A549 (cell line): ENCODE measurements around the gene PGAP3. TPM values are rescaled to one million over a fixed set of nuclear protein-coding genes. Genes with fewer than 3 reads are reported as not detected.

Experiments
- ATAC-seq, 2 experiments: fragments of 200-7000 bp in 1 of 2; fragments of >200 bp in 1 of 2; cut with Nextera tagmentation in 1 of 2; cut with Tn5 transposase in 1 of 2; 3 replicates each; pipeline versions ENCODE4 v1.8.0 to v1.9.1; 2018 to 2020; ENCODE audit warnings: mild to moderate bottlenecking in 1 of 2, moderate library complexity in 1 of 2
- CTCF ChIA-PET: fragments of 300-600 bp; sonication (Branson Sonifier 250); formaldehyde crosslinking; extraction: SDS; loops from one replicate; lab custom pipeline; 2021; ENCODE audit warnings: antibody characterized with exemption, inconsistent platforms; lab: Yijun Ruan, JAX
- POLR2A ChIA-PET: fragments of 350-600 bp; formaldehyde crosslinking; extraction: SDS; loops from one replicate; lab custom pipeline; 2021; ENCODE audit warnings: antibody characterized with exemption, inconsistent platforms; lab: Yijun Ruan, JAX
- DNase-seq, 2 experiments: peaks; one replicate each; pipeline versions ENCODE4 v3.0.0 to v3.0.0-alpha.2; 2011 to 2016; ENCODE audit warnings: low read depth in 1 of 2, low spot score in 1 of 2
- FAIRE-seq: peaks from 2 replicates; lab custom pipeline; 2011; peaks lifted over from hg19 to GRCh38; lab: Jason Lieb, UNC
- H3K27ac ChIP-seq, 2 experiments: fragments of >200 bp; sonication (Bioruptor Twin); formaldehyde crosslinking; 3 replicates each; pipeline ENCODE4 v1.5.1; 2016 to 2017
- H3K4me1 ChIP-seq: fragments of >200 bp; sonication (Bioruptor Twin); formaldehyde crosslinking; 3 replicates; pipeline ENCODE4 v1.6.1; 2016
- H3K4me2 ChIP-seq: fragments of >200 bp; sonication (Bioruptor Twin); formaldehyde crosslinking; 3 replicates; pipeline ENCODE4 v1.6.1; 2016
- H3K4me3 ChIP-seq: fragments of >200 bp; sonication (Bioruptor Twin); formaldehyde crosslinking; 3 replicates; pipeline ENCODE4 v1.5.1; 2016
- H3K9me3 ChIP-seq: fragments of >200 bp; sonication (Bioruptor Twin); formaldehyde crosslinking; 3 replicates; pipeline ENCODE4 v1.6.1; 2016
- CBX2 ChIP-seq: fragments of 200-600 bp; sonication (generic); IDR thresholded peaks from 2 replicates; pipeline ENCODE4 v1.6.1; 2016; ENCODE audit warnings: low read depth, mild to moderate bottlenecking, borderline replicate concordance
- CEBPB ChIP-seq, 2 experiments: fragments of >200 bp in 1 of 2; sonication (Bioruptor Twin) in 1 of 2; formaldehyde crosslinking in 1 of 2; IDR thresholded peaks; 2 replicates each; pipeline ENCODE4 v1.6.1; 2012 to 2016
- EP300 ChIP-seq, 2 experiments: fragments of >200 bp; sonication (Bioruptor Twin); formaldehyde crosslinking; IDR thresholded peaks; 2 replicates in 1 of 2; 3 replicates in 1 of 2; pipeline ENCODE4 v1.6.1; 2016 to 2017
- ESRRA ChIP-seq: fragments of 150-350 bp; IDR thresholded peaks from 2 replicates; pipeline ENCODE4 v1.6.1; 2014; ENCODE audit warnings: mild to moderate bottlenecking, low read length, borderline replicate concordance
- FOSL2 ChIP-seq, 2 experiments: fragments of 450-650 bp in 1 of 2; fragments of >200 bp in 1 of 2; sonication (Bioruptor Twin) in 1 of 2; formaldehyde crosslinking; IDR thresholded peaks; 2 replicates each; pipeline versions ENCODE4 v1.5.0 to v1.6.1; 2016 to 2020; ENCODE audit warnings: mild to moderate bottlenecking in 1 of 2, moderate library complexity in 1 of 2
- GATA3 ChIP-seq: IDR thresholded peaks from 2 replicates; pipeline ENCODE4 v1.6.1; 2012; ENCODE audit warnings: borderline replicate concordance
- HOXB13 ChIP-seq: fragments of 250-450 bp; sonication (Bioruptor Pico); IDR thresholded peaks from 2 replicates; pipeline ENCODE4 v1.5.0; 2020; ENCODE audit warnings: low read depth, mild to moderate bottlenecking, moderate library complexity
- HOXB5 ChIP-seq: fragments of 250-450 bp; sonication (Bioruptor Pico); IDR thresholded peaks from 2 replicates; pipeline ENCODE4 v1.5.0; 2020; ENCODE audit warnings: mild to moderate bottlenecking, moderate library complexity
- NR3C1 ChIP-seq: fragments of >200 bp; sonication (Bioruptor Twin); formaldehyde crosslinking; IDR thresholded peaks from 3 replicates; pipeline ENCODE4 v1.6.1; 2017
- POLR2AphosphoS2 ChIP-seq: conservative IDR thresholded peaks from 2 replicates; pipeline ENCODE4 v1.6.1; 2012; ENCODE audit warnings: low read length, improper control_type of control experiment, inconsistent platforms
- RFX5 ChIP-seq: fragments of 450-650 bp; IDR thresholded peaks from 2 replicates; pipeline ENCODE4 v1.7.1; 2014; ENCODE audit warnings: antibody characterized with exemption, mild to moderate bottlenecking, moderate library complexity
- SREBF2 ChIP-seq: fragments of 450-650 bp; IDR thresholded peaks from 2 replicates; pipeline ENCODE4 v1.6.1; 2014; ENCODE audit warnings: mild to moderate bottlenecking, moderate library complexity
- TP53 ChIP-seq: fragments of 250-450 bp; sonication (Bioruptor Pico); IDR thresholded peaks from 2 replicates; pipeline ENCODE4 v1.5.0; 2021; ENCODE audit warnings: mild to moderate bottlenecking, moderate library complexity
- ZC3H11A ChIP-seq: fragments of 450-650 bp; IDR thresholded peaks from 2 replicates; pipeline ENCODE4 v1.6.1; 2014; ENCODE audit warnings: antibody characterized with exemption, mild to moderate bottlenecking
- ZNF302 ChIP-seq: fragments of 250-450 bp; sonication (Bioruptor Pico); IDR thresholded peaks from 2 replicates; pipeline ENCODE4 v1.9.0; 2021; ENCODE audit warnings: inconsistent platforms, mild to moderate bottlenecking, moderate library complexity
- ZSCAN20 ChIP-seq: fragments of 250-450 bp; sonication (Bioruptor Pico); IDR thresholded peaks from 2 replicates; pipeline ENCODE4 v1.8.0; 2022; ENCODE audit warnings: mild to moderate bottlenecking, moderate library complexity
- whole genome bisulfite sequencing: methylation state at CpG from one replicate; pipeline ENCODE4 v1.1.6; 2017; ENCODE audit errors: missing lambda C conversion rate; 5-methylcytosine and 5-hydroxymethylcytosine counted together
- polyA plus RNA-seq, 4 experiments: library from polyadenylated mRNA; depleted of rRNA in 3 of 4; stranded (reverse); fragments of >200 nt; fragmentation: RNase III in 1 of 4; extraction: RNeasy Plus Mini Kit Qiagen cat#74134 plus additional on column Dnase treatment in 1 of 4; gene quantifications; 2 replicates in 3 of 4; 3 replicates in 1 of 4; pipeline ENCODE4 v1.2.3, GENCODE V29; 2011 to 2017
- TF ChIP-seq, protein P1 (sequence below): IDR thresholded peaks from 2 replicates; pipeline ENCODE4 v1.6.1; 2012
- TF ChIP-seq, protein P2 (sequence below): fragments of >200 bp; sonication (Bioruptor Twin); formaldehyde crosslinking; IDR thresholded peaks from 3 replicates; pipeline ENCODE4 v1.6.1; 2016
- TF ChIP-seq, protein P3 (sequence below): fragments of 200-600 bp; sonication (generic); IDR thresholded peaks from 2 replicates; pipeline ENCODE4 v1.6.1; 2016; ENCODE audit warnings: antibody characterized with exemption, mild to moderate bottlenecking, moderate library complexity
- TF ChIP-seq, protein P4 (sequence below): fragments of 450-650 bp; IDR thresholded peaks from 2 replicates; pipeline ENCODE4 v1.6.1; 2014; ENCODE audit warnings: antibody characterized with exemption

Gene PGAP3
- polyA plus RNA-seq, 2 of the 4 experiments (the other 2 are of a cell fraction): 7.3 to 8.5 TPM

DNA sequence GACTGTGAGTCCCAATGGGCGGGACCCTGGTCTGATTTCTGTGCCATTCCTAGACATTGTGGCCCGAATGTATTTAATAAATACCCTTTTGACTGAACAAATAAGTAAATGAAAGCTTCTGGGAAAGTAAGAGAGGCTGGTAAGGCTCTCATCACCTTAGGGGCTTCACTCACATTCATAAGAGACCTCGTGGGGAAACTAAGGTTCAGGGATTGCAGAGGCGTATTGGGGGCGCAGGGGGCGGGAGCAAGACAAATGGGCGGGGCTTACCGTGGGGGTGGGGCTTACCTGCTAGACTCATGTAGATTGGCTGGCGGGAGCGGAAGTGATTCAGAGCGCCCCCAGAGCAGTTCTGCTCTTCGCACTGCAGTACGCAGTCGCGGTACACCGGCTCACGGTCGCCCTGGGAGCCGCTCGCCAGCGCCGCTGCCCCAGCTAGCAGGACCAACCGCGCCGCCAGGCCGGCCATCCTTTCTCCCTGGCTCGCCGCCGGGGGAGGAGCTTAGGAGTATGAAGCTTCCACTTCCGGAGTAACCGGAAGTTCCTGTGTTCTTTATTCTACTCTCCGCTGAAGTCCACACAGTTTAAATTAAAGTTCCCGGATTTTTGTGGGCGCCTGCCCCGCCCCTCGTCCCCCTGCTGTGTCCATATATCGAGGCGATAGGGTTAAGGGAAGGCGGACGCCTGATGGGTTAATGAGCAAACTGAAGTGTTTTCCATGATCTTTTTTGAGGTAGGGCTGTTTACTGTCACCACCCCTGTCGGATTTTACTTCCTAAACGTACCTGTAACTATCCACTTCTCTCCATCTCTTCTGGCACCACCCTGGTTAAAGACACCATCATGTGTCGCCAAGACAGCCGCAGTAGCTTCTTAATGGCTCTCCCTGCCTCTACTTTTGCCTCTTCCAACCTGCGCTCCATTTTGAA, at the start of gene PGAP3 (continued):
- 0 out of 2 replicates have a peak, but pooled peaks have one; percentile 6 for TF ChIP-seq GATA3
- 0 out of 2 replicates have a peak, but pooled peaks have one; percentile 55 for TF ChIP-seq HOXB13 (CRISPR knock-in tag)
- TF ChIP-seq, protein P1, sequence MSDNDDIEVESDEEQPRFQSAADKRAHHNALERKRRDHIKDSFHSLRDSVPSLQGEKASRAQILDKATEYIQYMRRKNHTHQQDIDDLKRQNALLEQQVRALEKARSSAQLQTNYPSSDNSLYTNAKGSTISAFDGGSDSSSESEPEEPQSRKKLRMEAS: peak; percentile 55

DNA sequence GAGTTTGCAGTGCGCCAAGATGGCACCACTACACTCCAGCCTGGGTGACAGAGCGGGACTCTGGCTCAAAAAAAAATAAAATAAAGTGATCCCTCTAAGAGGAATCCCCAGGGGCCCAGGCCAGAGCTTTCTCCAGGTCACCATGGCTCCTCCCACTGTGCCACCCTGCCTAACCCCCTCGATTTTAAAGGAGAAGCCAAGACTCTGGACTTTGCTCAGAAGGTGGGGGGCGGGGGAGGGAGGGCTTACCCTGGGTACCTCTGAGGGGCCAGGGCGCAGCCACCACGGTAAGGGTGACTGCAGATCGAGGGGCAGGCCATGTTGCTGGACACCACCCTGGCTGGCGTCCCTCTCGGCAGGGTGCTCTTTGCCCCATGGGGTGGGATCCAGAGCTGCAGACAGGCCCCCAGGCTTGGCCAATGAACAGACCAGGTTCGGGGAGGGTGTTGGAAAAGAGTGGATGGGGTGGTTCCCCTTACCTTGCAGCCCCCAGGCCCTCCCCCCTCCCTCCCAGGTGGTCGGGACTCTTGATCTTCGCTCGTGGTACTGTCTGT, 49.4 kb upstream of the PGAP3 start:
- FAIRE-seq (no peak), DNase-seq (no peak), ATAC-seq (peak in 1 of 2 experiments; percentile 6; a peak in 3 of 6 replicates)
- H3K4me3 ChIP-seq: peak overlapping the region; percentile 63
- peak overlapping the region; percentile 73 to 87; a peak in 5 of 6 replicates for H3K27ac ChIP-seq
- whole genome bisulfite sequencing: 25% methylated on average over 9 of the region's 13 CpGs
- POLR2A ChIA-PET: interaction anchor here (0.6 kb wide), 1 partner anchor 317 kb away, joined by 3 read pairs; no protein-coding TSS in a partner anchor
- no peak for TF ChIP-seq ZC3H11A
- no peak for TF ChIP-seq SREBF2
- TF ChIP-seq HOXB5 (CRISPR knock-in tag): no peak
- TF ChIP-seq HOXB13 (CRISPR knock-in tag): no peak
- TF ChIP-seq CEBPB (IDR thresholded peaks at IDR 0.05): no peak
- no peak for TF ChIP-seq FOSL2 (IDR thresholded peaks at IDR 0.05)
- no peak for TF ChIP-seq FOSL2 (CRISPR knock-in tag; IDR thresholded peaks at IDR 0.05)
- TF ChIP-seq POLR2AphosphoS2: no peak
- no peak for TF ChIP-seq TP53 (CRISPR knock-in tag)
- TF ChIP-seq ESRRA: no peak
- no peak for TF ChIP-seq GATA3
- TF ChIP-seq, protein P2, sequence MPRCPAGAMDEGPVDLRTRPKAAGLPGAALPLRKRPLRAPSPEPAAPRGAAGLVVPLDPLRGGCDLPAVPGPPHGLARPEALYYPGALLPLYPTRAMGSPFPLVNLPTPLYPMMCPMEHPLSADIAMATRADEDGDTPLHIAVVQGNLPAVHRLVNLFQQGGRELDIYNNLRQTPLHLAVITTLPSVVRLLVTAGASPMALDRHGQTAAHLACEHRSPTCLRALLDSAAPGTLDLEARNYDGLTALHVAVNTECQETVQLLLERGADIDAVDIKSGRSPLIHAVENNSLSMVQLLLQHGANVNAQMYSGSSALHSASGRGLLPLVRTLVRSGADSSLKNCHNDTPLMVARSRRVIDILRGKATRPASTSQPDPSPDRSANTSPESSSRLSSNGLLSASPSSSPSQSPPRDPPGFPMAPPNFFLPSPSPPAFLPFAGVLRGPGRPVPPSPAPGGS: no peak
- peaks cover 40% of the 10 kb centered on the region for H3K4me1 ChIP-seq
- peak overlapping the region; percentile 99 for H3K4me2 ChIP-seq
- no peaks in the 10 kb centered on the region for H3K9me3 ChIP-seq
- CTCF ChIA-PET: interaction anchor here (0.6 to 2.4 kb wide), 9 partner anchors 9 to 157 kb away, joined by 3 to 21 read pairs (median 3); no protein-coding TSS in a partner anchor

DNA sequence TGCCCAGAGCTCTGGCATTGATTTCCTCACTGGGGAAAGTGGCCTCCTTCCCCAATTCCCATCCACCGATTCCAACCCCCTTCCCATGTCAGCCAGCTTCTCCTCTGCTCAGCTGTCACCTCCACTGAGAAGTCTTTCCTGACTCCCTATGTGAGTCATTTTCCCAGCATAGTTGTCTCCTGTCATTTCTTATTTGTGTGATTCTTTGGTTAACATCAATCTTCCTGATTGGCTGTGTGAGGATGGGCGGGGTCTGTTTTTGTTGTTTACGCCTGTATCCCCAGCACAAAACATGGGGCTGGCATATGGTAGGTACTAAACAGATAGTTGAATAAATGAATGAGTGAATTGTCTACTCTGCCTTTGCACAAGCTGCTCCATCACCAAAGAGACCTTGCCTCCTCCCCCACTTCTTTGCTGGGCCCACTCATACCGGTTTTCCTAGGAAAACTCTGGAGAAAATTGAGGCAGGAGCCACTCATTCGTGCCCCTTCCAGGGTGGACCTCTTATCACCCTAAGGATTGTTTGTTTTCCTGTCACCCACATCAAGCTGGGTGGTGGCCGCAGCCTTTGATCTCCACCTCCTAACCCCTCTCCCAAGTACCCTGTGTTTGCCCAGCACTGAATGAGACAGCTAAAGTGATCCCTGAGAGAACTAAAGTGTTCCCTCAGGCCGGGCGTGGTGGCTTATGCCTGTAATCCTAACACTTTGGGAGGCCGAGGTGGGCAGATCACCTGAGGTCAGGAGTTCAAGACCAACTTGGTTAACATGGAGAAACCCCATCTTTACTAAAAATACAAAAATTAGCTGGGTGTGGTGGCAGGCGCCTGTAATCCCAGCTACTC, 48.7 kb upstream of the PGAP3 start:
- ATAC-seq: no peak
- Histone ChIP-seq H3K27ac (peak overlapping the region in 1 of 2 experiments; percentile 87; a peak in 3 of 6 replicates), H3K4me2 (peak overlapping the region; percentile 99), H3K4me1 (peaks cover 40% of the 10 kb centered on the region), H3K4me3 (no peak overlapping the region), H3K9me3 (no peaks in the 10 kb centered on the region)
- 56% methylated on average over 10 of the region's 10 CpGs for WGBS
- ChIA-PET POLR2A (interaction anchor here (0.6 kb wide), 1 partner anchor 318 kb away, joined by 3 read pairs; no protein-coding TSS in a partner anchor), CTCF (interaction anchor here (0.6 to 2.4 kb wide), 10 partner anchors 8 to 189 kb away, joined by 3 to 21 read pairs (median 3); no protein-coding TSS in a partner anchor)
- peak; percentile 32 for FAIRE-seq
- DNase-seq: peak; percentile 66 to 69
- TF ChIP-seq ZSCAN20 (no peak), FOSL2 (IDR thresholded peaks at IDR 0.05) (no peak), FOSL2 (CRISPR knock-in tag; IDR thresholded peaks at IDR 0.05) (peak; percentile 52)
- TF ChIP-seq, all 56 proteins: peak for 1

DNA sequence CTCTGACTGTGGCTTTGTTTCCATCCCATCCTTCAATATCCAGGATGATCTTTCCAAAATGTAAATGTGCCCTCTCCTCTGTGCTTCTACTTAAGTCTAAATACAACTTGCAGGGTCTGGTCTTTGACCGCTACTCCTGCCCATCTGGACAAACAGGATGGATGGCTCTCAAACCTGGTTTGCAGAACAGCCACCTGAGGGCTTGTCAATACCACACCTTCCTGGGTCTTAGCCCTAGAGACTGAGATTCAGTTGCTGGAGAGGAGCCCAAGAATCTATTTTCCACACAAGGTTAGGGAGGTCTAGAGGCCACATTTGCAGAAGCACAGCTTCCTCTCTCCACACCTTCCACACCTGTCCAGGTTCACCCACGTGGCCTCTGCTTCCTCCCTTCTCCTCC, 48.0 kb upstream of the PGAP3 start:
- DNase-seq: no peak
- no peak for ATAC-seq
- FAIRE-seq: no peak
- no peak overlapping the region for H3K27ac ChIP-seq
- ChIA-PET CTCF (interaction anchor here (0.6 to 2.4 kb wide), 6 partner anchors 7 to 227 kb away, joined by 3 to 21 read pairs (median 4); no protein-coding TSS in a partner anchor), POLR2A (no interaction called here)
- WGBS: 83% methylated on average over 2 of the region's 2 CpGs
- H3K4me3 ChIP-seq: no peak overlapping the region
- H3K9me3 ChIP-seq: no peaks in the 10 kb centered on the region
- peak overlapping the region; percentile 99; the same call in 1 of the 3 replicates for H3K4me2 ChIP-seq
- H3K4me1 ChIP-seq: peaks cover 33% of the 10 kb centered on the region
- TF ChIP-seq ZNF302 (CRISPR knock-in tag) (no peak), EP300 (IDR thresholded peaks at IDR 0.05) (no peak), CBX2 (no peak), RFX5 (no peak), NR3C1 (no peak)
- TF ChIP-seq, protein P3, sequence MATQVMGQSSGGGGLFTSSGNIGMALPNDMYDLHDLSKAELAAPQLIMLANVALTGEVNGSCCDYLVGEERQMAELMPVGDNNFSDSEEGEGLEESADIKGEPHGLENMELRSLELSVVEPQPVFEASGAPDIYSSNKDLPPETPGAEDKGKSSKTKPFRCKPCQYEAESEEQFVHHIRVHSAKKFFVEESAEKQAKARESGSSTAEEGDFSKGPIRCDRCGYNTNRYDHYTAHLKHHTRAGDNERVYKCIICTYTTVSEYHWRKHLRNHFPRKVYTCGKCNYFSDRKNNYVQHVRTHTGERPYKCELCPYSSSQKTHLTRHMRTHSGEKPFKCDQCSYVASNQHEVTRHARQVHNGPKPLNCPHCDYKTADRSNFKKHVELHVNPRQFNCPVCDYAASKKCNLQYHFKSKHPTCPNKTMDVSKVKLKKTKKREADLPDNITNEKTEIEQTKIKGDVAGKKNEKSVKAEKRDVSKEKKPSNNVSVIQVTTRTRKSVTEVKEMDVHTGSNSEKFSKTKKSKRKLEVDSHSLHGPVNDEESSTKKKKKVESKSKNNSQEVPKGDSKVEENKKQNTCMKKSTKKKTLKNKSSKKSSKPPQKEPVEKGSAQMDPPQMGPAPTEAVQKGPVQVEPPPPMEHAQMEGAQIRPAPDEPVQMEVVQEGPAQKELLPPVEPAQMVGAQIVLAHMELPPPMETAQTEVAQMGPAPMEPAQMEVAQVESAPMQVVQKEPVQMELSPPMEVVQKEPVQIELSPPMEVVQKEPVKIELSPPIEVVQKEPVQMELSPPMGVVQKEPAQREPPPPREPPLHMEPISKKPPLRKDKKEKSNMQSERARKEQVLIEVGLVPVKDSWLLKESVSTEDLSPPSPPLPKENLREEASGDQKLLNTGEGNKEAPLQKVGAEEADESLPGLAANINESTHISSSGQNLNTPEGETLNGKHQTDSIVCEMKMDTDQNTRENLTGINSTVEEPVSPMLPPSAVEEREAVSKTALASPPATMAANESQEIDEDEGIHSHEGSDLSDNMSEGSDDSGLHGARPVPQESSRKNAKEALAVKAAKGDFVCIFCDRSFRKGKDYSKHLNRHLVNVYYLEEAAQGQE: no peak
- TF ChIP-seq, protein P4, sequence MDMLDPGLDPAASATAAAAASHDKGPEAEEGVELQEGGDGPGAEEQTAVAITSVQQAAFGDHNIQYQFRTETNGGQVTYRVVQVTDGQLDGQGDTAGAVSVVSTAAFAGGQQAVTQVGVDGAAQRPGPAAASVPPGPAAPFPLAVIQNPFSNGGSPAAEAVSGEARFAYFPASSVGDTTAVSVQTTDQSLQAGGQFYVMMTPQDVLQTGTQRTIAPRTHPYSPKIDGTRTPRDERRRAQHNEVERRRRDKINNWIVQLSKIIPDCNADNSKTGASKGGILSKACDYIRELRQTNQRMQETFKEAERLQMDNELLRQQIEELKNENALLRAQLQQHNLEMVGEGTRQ: no peak
